GM19240 (cell line): ENCODE results near the gene HOXD10.

Source experiments
- DNase-seq: peaks from one replicate; pipeline ENCODE4 v3.0.0; 2011; ENCODE audit warnings: low spot score; ENCODE audit not compliant: insufficient read length

The HOXD10 gene

DNA sequence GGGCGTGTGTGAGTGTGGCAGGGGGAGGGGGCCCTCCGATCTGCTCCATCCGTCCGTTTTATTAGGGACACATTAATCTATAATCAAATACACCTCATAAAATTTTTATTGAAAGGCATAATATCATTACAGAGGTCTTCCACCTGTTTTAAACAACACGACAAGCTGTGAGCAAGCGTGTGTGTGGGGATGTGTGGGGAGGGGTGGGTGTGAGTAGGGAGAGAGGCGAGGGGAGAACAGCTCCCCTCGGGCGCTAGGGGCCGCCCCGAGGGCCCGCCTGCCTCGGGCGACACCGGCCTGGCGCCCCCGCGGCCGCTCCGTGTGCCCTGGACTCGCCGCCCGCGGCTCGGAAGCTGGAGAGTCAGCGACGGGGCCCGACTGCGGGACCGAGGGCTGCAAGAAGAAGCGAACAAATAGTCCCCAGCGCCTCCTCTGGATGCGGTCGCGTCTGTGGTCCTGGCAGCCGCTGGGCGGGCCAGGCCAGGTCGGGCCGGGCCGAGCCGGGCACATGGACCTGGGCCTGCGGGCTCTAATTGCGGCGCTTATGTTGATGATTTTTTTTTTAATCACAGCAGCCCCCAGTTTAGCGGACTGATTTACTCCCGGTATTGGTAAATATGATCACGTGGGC is 5.6 kb downstream of the HOXD10 start:
- DNase-seq: no peak

DNA sequence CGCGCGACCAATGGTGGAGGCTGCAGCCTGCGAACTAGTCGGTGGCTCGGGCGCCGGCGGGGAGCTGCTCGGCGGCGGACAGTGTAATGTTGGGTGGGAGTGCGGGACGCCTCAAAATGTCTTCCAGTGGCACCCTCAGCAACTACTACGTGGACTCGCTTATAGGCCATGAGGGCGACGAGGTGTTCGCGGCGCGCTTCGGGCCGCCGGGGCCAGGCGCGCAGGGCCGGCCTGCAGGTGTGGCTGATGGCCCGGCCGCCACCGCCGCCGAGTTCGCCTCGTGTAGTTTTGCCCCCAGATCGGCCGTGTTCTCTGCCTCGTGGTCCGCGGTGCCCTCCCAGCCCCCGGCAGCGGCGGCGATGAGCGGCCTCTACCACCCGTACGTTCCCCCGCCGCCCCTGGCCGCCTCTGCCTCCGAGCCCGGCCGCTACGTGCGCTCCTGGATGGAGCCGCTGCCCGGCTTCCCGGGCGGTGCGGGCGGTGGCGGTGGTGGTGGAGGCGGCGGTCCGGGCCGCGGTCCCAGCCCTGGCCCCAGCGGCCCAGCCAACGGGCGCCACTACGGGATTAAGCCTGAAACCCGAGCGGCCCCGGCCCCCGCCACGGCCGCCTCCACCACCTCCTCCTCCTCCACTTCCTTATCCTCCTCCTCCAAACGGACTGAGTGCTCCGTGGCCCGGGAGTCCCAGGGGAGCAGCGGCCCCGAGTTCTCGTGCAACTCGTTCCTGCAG is 6.3 kb downstream of the HOXD10 start, which contains the start of gene HOXD9:
HOXD9 (plus strand) TSS at position 37 of the 728 bp plus-strand sequence; CDS start at position 87, 50 bp downstream.
- no peak for DNase-seq

DNA sequence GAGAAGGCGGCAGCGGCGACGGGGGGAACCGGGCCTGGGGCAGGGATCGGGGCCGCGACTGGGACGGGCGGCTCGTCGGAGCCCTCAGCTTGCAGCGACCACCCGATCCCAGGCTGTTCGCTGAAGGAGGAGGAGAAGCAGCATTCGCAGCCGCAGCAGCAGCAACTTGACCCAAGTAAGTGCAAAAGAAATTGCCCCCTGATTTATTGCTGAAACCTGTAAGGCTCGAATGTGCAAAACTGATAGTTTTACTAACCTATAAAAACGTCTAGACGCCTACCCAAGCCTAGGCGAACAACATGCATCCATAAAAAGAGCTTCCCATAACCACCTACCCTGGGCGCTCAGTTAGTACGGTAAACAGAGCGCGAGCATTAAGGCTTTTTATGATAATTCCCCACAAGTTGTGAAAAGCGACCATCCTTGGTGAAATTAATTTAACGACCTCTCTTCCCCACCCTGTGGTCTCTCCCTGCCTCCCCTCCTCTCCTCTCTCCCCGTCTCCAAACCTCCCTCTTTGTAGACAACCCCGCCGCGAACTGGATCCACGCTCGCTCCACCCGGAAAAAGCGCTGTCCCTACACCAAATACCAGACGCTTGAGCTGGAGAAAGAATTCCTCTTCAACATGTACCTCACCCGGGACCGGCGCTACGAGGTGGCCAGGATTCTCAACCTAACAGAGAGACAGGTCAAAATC is 7.0 kb downstream of the HOXD10 start:
- DNase-seq: no peak

DNA sequence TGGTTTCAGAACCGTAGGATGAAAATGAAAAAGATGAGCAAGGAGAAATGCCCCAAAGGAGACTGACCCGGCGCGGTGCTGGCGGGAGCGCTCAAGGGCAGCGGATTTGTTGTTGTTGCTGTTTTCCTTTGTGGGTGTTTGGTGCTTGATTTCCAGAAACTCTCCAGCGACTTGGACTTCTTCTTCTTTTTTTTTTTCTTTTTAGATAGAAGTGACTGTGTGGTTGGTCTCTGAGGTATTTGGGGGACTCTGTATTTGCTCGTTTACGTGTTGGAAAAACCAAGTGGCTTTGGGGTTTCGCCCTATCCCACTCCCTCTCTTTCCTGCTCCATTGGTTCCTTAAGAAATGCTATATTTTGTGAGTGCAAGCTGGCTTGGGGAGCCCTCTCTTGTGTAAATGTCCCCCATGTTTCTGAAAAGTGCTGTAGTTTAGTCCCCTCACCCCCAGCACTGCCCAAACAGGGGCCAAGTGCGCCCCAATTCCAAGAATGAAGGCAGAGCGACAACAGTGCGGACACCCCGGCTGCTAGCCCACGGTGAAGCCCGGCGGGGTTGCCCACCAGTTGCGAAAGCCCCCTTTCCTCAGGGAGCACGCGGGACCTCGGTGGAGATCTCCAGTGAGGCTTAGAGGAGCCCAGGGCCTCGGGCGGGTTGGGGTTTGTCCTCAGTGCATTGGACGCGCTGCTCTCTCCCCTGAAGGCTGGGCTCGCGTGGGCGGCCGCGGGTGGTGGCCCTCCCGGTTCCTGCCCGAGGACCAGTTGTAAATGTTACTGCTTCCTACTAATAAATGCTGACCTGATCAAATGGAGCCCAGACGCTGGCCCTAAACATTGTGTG is 7.8 kb downstream of the HOXD10 start:
- DNase-seq: no peak

DNA sequence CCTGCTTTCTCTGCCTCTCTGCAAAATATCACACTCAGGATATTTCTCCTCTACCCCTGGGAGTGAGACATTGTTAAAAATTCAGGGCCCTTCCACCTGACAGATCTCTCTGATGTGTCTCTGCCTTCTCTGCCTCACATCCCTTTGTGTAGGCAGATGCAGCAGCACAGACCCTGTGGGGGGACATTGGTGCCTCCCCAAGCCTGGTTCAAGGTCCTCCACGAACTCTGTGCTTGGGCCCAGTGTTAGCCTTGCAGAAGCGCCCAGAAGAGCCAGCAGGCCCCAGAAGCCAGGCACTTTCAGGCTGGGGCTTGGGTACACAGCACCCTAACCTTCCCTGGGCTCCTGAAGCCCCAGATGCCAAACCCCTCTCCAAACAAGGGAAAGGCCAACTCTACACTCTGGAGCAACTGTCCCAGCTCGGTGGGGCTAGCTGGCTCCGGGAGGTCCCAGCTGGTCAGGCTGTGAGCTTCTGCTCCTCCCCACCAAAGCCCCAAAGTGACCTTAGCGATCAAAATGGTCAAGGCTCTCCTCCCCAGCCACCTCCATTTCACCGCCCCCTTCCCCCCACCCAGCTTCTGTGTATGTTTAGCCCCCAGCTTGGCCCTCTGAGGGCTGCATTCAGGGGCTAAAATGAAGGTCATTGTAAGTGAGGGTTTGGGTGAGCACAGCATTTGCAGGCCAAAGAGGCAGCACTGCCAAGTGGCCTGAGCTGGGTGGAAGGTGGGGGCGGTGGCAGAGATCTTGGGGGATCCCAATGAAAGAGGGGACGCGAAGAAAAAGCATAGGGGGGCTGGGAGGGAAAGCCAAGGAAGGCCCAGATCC is 8.6 kb downstream of the HOXD10 start:
- no peak for DNase-seq

DNA sequence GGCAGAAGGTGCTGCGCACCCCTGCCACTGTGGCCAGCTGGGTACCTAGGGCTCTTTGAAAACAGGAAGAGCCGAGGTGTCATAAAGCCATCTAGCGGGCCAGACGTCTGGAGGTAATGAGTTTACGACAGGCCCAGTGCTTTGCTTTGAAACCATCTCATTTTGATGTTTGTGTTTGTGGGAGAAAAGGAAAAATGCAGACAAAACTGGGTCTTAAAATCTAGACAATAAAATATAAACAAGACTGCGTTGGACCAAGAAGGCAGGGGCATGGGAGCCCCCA is 9.1 kb downstream of the HOXD10 start:
- DNase-seq: no peak

DNA sequence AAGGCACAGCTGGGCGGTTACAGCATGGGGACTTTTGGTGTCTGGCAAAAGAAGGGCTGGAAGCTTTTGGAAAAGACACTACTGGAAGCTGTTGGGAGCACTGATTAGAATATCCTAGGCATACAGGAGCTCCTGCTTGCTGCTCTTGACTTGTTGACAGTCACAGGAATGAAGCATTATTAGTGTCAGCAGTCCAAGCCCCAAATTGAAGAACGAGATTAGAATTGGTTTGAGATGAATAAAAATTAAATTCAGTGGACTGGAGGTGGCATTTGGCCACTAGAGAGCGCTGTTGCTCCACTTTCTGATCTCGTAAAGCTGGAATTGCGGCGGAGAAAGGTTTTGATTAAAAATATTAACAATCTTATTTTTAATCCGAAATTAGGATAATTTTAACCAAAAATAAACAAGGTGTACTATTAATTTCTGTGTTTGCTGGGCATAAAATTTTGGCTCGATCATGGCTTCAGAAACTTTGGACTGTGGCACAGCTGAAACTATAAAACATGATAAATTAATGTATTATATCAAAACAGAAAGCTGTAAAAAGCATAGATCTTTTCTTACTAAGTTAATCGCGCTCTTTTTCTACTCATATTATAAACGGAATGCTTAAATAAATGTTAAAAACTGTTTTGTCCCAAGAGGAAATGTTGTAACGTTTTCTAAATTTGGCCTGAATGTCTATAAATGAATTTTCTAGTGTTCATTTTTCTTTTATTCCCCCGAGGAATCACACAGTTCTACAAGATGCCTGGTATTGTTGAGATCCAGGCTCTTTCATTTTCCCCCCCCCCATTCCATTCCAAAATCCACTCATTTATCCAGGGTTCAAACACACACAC is 10.6 kb downstream of the HOXD10 start:
- no peak for DNase-seq

DNA sequence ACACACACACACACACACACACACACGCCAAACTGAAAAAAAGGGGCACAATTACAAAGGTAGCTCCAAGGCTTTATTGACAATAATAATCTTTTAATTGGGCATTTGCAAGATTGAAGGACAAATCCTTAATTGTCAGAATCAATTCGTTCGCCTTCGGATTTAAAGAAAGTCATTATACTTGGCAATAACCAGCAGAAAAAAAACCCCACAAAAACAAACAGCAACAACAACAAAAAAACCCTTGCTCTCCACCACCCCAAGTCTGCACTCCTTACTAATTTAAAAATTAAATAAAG is 11.1 kb downstream of the HOXD10 start:
- DNase-seq: no peak

DNA sequence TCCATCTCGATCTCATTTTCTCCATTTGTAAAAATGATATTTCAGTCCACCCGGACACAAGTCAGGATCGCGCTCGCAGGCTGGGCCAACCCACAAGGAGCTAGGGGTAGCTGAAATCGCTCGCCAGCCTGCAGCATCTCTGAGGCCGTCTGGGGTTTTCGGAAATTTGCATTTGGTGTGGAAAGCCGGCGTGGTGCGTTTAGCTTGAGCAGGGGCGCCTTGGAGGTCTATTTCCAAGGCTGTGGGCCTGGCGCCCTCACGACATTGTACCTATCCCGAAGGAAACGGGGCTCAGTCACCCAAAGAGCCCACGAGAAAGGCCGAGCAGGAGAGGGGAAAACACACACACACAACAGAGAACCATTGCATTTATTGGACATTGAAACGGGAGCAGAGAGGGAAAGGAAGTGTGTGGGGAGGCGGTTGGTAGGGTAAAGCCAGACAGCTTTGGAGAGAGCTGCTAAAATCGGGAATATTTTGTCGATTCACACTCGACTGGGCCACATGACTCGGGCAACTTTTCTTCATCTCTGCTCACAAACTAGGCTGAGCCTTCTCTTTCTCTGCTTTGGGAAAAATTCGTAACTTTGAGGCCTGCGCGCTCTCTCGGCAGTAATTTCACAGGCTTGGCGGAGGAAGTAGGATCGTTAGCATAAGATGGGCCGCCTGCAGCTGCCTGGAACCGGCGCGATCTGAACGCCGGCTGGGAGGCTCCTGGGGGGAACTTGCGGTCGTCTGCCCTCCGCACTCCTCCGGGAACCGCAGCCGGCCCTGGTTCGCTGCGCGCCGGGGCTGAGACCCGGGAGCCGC is 11.8 kb downstream of the HOXD10 start:
- DNase-seq: no peak

DNA sequence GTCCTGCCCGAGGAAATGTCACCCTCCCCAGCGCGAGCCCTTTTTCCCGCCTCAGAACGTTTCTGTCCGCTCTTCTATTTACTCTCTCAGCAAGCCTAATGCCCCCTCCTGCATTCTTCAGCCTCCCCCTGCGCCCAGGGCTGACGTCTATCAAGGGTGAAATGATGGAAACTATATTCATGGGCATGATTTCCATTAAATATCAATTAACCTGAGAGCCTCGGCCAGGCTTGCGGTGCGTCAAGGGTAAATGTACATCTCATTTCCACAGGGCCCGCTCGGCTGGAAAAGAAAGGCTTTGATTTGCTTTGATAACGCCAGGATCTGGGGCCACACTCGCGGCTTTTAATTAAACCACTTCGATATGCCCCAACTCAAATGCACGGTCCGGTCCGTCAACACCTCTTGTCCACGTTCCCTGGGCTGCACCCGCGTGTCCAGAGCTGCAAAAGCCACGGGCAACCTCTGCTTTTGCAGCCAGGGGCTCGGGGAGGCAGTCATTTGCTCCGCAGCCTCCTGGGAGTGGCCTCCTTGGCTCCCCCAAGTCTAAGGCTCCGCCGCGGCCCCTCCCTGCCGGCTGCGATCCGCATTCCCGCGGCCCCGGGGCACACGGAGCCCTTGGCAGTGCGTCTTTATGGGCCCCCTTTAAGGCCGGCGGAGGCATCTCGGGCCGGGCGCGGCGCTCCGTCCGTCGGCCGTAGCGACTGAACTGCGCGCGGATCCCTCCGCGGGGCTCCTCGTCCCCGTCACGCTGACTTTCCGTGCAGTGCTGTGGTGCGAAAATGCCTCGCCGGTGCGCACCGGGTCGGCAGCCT is 12.6 kb downstream of the HOXD10 start, which contains the start of gene HOXD8:
HOXD8 (plus strand) TSS at position 724 of the 815 bp plus-strand sequence. CDS start 662 bp downstream, outside the sequence.
- no peak for DNase-seq

DNA sequence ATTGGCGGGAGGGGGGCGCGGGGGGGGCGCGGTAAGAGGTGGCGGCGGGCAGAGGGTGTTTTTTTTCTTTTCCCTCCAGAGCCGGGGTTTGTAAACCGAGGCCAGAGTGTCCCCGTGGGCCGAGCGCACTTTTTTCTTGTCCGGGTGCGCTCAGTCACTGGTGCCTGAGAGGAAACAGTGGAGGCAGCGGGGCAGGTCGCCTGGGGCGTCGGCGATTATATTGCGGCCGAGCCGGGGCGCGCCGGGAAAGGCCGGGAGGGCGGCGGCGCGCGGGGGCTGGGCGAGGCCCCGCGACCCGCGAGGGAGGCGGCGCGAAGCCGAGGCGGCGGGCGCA is 13.2 kb downstream of the HOXD10 start:
- no peak for DNase-seq

DNA sequence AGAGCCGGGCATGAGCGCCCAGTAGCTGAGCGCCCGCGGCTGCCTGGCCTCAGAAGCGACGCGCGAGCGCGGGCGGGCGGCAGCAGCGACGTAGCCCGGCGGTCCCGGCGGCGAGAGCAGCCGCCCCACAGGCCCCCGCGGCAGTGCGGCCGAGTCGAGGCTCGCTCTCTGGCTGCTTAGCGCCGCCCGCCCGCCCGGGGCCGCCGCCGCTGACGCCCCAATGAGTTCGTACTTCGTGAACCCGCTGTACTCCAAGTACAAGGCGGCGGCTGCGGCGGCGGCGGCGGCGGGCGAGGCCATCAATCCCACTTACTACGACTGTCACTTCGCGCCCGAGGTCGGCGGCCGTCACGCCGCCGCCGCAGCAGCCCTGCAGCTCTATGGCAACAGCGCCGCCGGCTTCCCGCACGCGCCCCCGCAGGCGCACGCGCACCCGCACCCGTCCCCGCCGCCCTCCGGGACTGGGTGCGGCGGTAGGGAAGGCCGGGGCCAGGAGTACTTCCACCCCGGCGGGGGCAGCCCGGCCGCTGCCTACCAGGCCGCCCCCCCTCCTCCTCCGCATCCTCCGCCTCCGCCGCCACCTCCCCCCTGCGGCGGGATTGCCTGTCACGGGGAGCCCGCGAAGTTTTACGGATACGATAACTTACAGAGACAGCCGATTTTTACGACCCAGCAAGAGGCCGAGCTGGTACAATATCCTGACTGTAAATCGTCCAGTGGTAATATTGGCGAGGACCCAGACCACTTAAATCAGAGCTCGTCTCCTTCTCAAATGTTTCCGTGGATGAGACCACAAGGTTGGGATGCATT is 13.8 kb downstream of the HOXD10 start:
- DNase-seq: no peak

DNA sequence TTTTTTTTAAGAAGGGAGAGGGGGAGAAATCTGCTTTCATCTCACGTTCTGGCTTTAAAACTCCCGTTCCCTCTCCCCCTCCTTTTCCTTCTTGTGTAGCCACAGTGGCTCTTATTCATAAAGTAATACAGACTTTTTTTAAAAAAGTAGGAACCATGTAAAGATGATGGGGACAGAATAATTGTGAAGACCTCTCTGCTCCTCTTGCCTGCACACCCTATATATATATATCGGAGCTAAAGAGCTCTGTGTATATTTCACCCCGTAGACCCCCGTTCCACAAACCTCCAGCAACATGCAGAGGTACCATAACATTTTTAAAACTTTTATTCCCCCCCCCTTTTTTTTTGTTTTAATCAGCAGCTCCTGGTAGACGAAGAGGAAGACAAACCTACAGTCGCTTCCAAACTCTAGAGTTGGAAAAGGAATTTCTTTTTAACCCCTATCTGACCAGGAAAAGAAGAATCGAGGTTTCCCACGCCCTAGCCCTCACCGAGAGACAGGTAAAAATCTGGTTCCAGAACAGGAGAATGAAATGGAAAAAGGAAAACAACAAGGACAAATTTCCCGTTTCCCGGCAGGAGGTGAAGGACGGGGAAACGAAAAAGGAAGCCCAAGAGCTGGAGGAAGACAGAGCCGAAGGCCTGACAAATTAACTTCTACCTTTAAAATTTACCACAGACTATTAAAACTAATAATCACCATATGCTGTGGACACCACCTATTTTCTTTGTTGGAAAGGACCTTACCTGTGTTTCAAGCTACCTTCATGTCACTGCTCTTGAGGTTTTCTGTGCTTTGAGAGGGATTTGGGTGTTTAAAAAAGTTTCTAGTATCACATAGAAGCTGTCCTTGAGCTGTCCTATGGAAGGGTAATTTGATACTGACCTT is 14.6 kb downstream of the HOXD10 start:
- no peak for DNase-seq

DNA sequence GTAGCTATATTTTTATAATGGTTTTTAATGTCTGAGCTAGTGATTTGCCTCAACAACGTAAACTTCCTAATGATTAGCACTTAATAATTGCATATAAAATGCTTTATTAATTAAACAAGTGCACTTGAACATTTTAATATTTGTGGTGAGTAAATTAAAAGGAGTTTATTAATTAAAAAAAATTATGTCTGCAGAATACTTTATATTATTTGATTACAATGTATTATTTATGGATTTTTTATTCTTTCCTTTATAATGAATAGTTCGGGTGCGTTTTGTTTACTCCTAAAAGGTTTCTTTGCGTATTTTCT is 15.2 kb downstream of the HOXD10 start:
- DNase-seq: no peak

DNA sequence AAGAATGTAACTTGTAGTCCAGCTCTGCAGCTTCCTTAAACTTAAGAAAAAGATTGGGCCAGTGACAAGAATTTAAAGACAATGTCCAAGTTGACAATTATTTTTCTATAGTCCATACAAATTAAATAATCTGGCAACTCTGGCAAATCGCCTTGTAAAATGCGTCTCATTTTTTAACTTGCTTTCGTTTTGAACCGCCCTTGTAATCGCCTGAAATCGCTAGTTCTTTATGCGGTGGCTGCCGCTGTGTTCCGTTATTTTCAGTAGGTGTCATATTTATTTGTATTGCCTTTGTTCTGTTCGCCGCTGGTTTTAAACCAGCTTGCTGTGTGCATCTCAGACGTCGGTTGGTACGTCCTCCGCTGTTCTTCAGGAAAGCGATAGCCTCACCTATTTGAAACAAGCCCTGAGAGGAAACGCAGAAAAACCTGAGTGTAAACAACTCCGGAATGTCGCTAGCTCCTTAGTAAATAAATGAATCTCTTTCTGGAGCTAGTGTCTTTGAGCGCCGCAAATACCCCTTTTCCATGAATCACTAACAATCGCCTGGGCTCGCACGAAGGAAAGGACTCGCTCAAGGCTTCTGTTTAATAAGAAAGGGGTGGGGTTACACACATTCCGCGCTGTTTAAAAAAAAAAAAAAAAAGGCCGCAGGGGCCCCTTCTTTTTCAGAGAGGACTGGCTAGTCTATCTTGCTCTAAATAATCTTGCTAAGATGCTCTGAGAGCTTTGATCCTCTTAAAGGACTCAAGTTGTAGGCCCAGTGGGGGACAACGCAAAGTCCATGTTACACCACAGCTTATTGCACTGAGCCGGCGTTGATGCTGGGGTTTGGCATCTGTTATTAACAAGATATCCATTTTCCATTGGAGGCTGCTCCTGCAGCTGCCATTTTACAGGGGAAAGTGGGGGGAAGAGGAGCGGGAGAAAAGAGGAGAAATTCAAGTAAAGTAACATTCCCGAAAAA is 15.9 kb downstream of the HOXD10 start:
- DNase-seq: no peak

DNA sequence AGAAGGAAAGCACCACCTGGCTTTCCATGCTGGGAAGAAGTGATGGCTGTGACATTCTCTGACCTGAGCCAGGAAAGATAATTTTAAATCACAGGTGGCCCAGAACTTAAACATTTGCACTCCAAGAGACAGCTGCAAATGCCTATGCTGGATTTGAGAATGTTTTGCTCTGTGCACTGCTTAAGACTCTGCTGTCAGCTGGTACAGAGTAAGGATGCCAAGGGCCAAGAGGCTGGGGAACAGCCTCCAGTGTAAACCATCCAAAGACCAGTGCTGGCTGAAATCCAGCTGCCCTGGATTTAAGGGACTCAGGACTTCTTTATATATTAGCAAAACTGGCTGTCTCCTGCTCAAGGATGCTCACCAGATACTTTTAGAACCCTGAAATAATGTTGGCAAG is 16.8 kb downstream of the HOXD10 start:
- no peak for DNase-seq
